ENCODE measurements around the gene KRT17.
"Not testable (repeated sequence)": the region's sequence is repeated elsewhere in the genome, so short reads cannot be mapped to it uniquely, and the experiment has no call there.

KRT17 gene

GRCh38 chr17:41634639-41635038 lies 10.3 kb upstream of the KRT17 start:
- DNase-seq (ENCODE audit: low spot score) = no peak

GRCh38 chr17:41633556-41634199 lies 9.3 kb upstream of the KRT17 start:
- DNase-seq (ENCODE audit: low spot score) = no peak

- no peak for DNase-seq (ENCODE audit: low spot score)
These were observed 8.2 kb upstream of the KRT17 start for GRCh38 chr17:41632482-41633105.

GRCh38 chr17:41631898-41632285 lies 7.5 kb upstream of the KRT17 start:
- no peak for DNase-seq (ENCODE audit: low spot score)

- no peak for DNase-seq (ENCODE audit: low spot score)
These were observed 6.9 kb upstream of the KRT17 start for GRCh38 chr17:41631025-41631897.

- DNase-seq (ENCODE audit: low spot score) = no peak
These were observed 5.7 kb upstream of the KRT17 start for GRCh38 chr17:41629826-41630670.

- DNase-seq (ENCODE audit: low spot score) = no peak
These were observed 4.9 kb upstream of the KRT17 start for GRCh38 chr17:41629316-41629715.

- DNase-seq (ENCODE audit: low spot score) = not testable (repeated sequence)
These were observed 4.4 kb upstream of the KRT17 start for GRCh38 chr17:41628621-41629255.

- DNase-seq (ENCODE audit: low spot score) = not testable (repeated sequence)
These were observed 3.6 kb upstream of the KRT17 start for GRCh38 chr17:41628073-41628370.

- no peak for DNase-seq (ENCODE audit: low spot score)
These were observed 3.1 kb upstream of the KRT17 start for GRCh38 chr17:41627316-41628072.

- DNase-seq (ENCODE audit: low spot score) = not testable (repeated sequence)
These were observed 2.5 kb upstream of the KRT17 start for GRCh38 chr17:41626914-41627295.

GRCh38 chr17:41626028-41626913 lies 1.9 kb upstream of the KRT17 start:
- DNase-seq (ENCODE audit: low spot score) = not testable (repeated sequence)

- no peak for DNase-seq (ENCODE audit: low spot score)
These were observed 1.2 kb upstream of the KRT17 start for GRCh38 chr17:41625602-41626001.

GRCh38 chr17:41623184-41623861 lies 1.1 kb downstream of the KRT17 start:
- DNase-seq (ENCODE audit: low spot score) = not testable (repeated sequence)

GRCh38 chr17:41622340-41623183 lies 1.8 kb downstream of the KRT17 start:
- DNase-seq (ENCODE audit: low spot score) = not testable (repeated sequence)

- DNase-seq (ENCODE audit: low spot score) = no peak
These were observed 2.5 kb downstream of the KRT17 start for GRCh38 chr17:41621916-41622315.

GRCh38 chr17:41621435-41621817 lies 2.9 kb downstream of the KRT17 start:
- DNase-seq (ENCODE audit: low spot score) = not testable (repeated sequence)
